ENCODE measurements around the gene TMEM163. TPM values are rescaled to one million over a fixed set of nuclear protein-coding genes. Genes with fewer than 3 reads are reported as not detected.

The TMEM163 gene
- total RNA-seq, 6 donors from 2014 or later, result 19.3 to 71.6 (median 26.7) TPM

GRCh38 chr2:134712736-134713135, 6.1 kb downstream of the TMEM163 start:
- Histone ChIP-seq H3K27me3 (peaks cover 0 to 4% (median 2%) of the 10 kb centered on the region in 4 donors), H3K4me3 (no peak overlapping the region), H3K36me3 (no peaks in the 10 kb centered on the region), H3K27ac (no peak overlapping the region), H3K9me3 (no peaks in the 10 kb centered on the region), H3K4me1 (peaks cover 2 to 16% (median 4%) of the 10 kb centered on the region in 4 donors)
- ATAC-seq (ENCODE audit: low FRiP score in 2 of 2) (peak in 1 of 2 donors; percentile 25), DNase-seq (no peak)
- WGBS, 2 donors, result 62 to 75% methylated on average over 4 of the region's 4 CpGs
- TF ChIP-seq CTCF (IDR thresholded peaks at IDR 0.05), result no peak
- TF ChIP-seq EP300 (IDR thresholded peaks at IDR 0.05), result no peak
- no peak for TF ChIP-seq POLR2AphosphoS5 (IDR thresholded peaks at IDR 0.05)
- no peak for TF ChIP-seq POLR2A (IDR thresholded peaks at IDR 0.05)

DNA sequence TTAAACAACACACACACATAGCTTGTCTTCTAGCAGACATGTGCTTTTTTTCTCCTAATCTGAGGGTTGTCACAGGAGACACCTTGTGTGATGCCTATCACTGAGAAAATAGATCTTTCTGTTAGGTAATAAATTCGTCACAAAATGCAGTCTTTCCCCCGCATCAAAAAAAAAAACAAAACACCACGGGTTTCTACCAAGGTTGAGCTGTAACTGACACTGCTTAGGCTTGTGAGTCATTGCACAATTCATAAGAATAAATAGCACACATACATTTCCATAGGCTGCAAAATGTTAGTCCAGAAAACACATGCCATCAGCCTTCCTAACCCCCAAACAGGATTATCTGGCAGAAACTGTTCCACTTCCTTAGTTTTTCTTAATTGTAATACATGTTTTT, 6.5 kb downstream of the TMEM163 start:
- 37 to 40% methylated on average over 3 of the region's 3 CpGs for WGBS, 2 donors
- Histone ChIP-seq H3K9me3 (no peaks in the 10 kb centered on the region), H3K36me3 (no peaks in the 10 kb centered on the region), H3K4me3 (no peak overlapping the region), H3K27ac (no peak overlapping the region), H3K27me3 (peaks cover 0 to 2% (median 0%) of the 10 kb centered on the region in 4 donors), H3K4me1 (peaks cover 0 to 13% (median 1%) of the 10 kb centered on the region in 4 donors)
- TF ChIP-seq CTCF (IDR thresholded peaks at IDR 0.05) (no peak), POLR2A (IDR thresholded peaks at IDR 0.05) (no peak), EP300 (IDR thresholded peaks at IDR 0.05) (no peak), POLR2AphosphoS5 (IDR thresholded peaks at IDR 0.05) (no peak)
- DNase-seq (no peak), ATAC-seq (ENCODE audit: low FRiP score in 2 of 2) (no peak)

DNA sequence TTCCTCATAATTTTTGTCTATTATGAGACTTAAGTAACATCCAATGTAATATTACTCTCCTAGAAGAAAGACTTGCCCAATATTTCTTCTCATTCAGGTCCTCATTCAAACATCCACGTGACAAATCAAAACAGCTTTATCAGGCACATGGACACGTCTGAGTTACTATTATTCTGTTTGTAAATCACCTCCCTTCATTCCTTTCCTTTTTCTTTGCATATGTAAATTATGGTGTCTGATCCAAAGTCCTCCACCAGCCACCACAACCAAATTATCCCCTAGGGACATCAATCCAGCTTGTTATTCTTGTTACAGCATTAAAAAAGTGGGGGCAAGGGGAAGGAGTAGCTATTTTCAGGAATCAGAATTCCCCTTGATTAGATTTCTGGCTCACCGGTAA, 7.1 kb downstream of the TMEM163 start:
- no peak for ATAC-seq (ENCODE audit: low FRiP score in 2 of 2)
- Histone ChIP-seq H3K9me3 (no peaks in the 10 kb centered on the region), H3K36me3 (no peaks in the 10 kb centered on the region), H3K4me1 (peaks cover 0 to 18% (median 1%) of the 10 kb centered on the region in 4 donors), H3K4me3 (no peak overlapping the region), H3K27ac (no peak overlapping the region), H3K27me3 (no peaks in the 10 kb centered on the region)
- WGBS, 2 donors, result 18 to 22% methylated on average over 3 of the region's 3 CpGs
- no peak for DNase-seq
- TF ChIP-seq POLR2A (IDR thresholded peaks at IDR 0.05), result no peak
- no peak for TF ChIP-seq POLR2AphosphoS5 (IDR thresholded peaks at IDR 0.05)
- no peak for TF ChIP-seq EP300 (IDR thresholded peaks at IDR 0.05)
- no peak for TF ChIP-seq CTCF (IDR thresholded peaks at IDR 0.05)

GRCh38 chr2:134707330-134707676, 11.5 kb downstream of the TMEM163 start:
- H3K27me3 ChIP-seq, result no peaks in the 10 kb centered on the region
- WGBS, 2 donors, result 78 to 79% methylated on average over 5 of the region's 5 CpGs
- H3K4me1 ChIP-seq, result peaks cover 0 to 17% (median 0%) of the 10 kb centered on the region in 4 donors
- no peaks in the 10 kb centered on the region for H3K9me3 ChIP-seq
- no peak overlapping the region for H3K4me3 ChIP-seq
- no peaks in the 10 kb centered on the region for H3K36me3 ChIP-seq
- TF ChIP-seq POLR2AphosphoS5 (IDR thresholded peaks at IDR 0.05) (no peak), CTCF (IDR thresholded peaks at IDR 0.05) (no peak), POLR2A (IDR thresholded peaks at IDR 0.05) (no peak), EP300 (IDR thresholded peaks at IDR 0.05) (no peak)
- no peak for DNase-seq
- ATAC-seq (ENCODE audit: low FRiP score in 2 of 2), result no peak
- no peak overlapping the region for H3K27ac ChIP-seq

DNA sequence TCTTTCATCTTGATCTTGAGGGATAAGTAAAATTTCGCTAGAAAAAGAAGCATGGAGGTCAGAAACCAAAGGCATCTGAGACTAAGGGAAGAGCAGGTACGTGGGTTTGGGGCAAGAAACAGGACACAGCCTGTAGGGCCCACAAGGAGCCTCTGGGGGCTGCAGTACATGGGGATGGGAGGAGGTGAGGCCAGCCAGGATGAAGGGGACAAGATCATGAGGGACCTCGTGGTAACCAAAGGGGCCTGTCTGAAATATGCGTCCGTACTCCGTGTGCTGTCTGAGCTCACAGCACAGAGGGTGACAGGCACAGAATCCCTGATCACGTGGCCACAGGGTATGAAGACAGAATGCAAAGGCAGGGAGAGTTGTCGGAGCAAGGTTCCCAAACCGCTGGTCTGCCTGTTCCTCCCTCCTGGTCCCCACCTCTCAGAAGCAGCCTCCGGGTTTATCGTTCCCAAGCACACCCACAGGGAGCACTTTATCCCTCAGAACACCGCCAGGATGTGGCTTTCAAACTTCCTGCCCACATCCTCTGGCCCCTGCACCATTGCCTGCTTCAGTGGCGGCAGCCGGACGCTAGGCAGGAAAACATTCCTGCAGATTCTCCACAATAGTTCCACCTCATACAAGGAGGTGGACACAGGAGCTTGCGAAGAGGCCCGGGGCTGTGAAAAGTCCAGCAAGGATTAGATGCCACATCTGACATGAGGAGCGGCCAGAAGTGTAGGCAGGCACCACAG, 12.0 kb downstream of the TMEM163 start:
- Histone ChIP-seq H3K27me3 (no peaks in the 10 kb centered on the region), H3K27ac (no peak overlapping the region), H3K4me3 (no peak overlapping the region), H3K36me3 (no peaks in the 10 kb centered on the region), H3K9me3 (no peaks in the 10 kb centered on the region), H3K4me1 (peaks cover 0 to 15% (median 0%) of the 10 kb centered on the region in 4 donors)
- no peak for DNase-seq
- ATAC-seq (ENCODE audit: low FRiP score in 2 of 2), result peak; percentile 35 to 40
- WGBS, 2 donors, result 39 to 46% methylated on average over 16 to 18 of the region's 18 CpGs
- TF ChIP-seq POLR2AphosphoS5 (IDR thresholded peaks at IDR 0.05), result no peak
- TF ChIP-seq CTCF (IDR thresholded peaks at IDR 0.05), result no peak
- TF ChIP-seq EP300 (IDR thresholded peaks at IDR 0.05), result no peak
- TF ChIP-seq POLR2A (IDR thresholded peaks at IDR 0.05), result no peak
